PC-3 (cell line): ENCODE results near the gene ZFP90.

Experiments used
- CTCF ChIP-seq: fragments of 300-600 bp; sonication (generic); conservative IDR thresholded peaks from 2 replicates; pipeline ENCODE4 v1.5.1; 2017; ENCODE audit warnings: antibody characterized with exemption, low read depth, mild to moderate bottlenecking, low read length
- EZH2 ChIP-seq: fragments of 300-600 bp; sonication (generic); IDR thresholded peaks from one replicate; pipeline ENCODE4 v1.6.1; 2017; ENCODE audit warnings: antibody characterized with exemption, mild to moderate bottlenecking, low read length; ENCODE audit not compliant: unreplicated experiment
- EZH2phosphoT487 ChIP-seq: fragments of 300-600 bp; sonication (generic); IDR thresholded peaks from 2 replicates; pipeline ENCODE4 v1.6.1; 2018; ENCODE audit warnings: mild to moderate bottlenecking, antibody characterized with exemption, low read length, borderline replicate concordance

DNA sequence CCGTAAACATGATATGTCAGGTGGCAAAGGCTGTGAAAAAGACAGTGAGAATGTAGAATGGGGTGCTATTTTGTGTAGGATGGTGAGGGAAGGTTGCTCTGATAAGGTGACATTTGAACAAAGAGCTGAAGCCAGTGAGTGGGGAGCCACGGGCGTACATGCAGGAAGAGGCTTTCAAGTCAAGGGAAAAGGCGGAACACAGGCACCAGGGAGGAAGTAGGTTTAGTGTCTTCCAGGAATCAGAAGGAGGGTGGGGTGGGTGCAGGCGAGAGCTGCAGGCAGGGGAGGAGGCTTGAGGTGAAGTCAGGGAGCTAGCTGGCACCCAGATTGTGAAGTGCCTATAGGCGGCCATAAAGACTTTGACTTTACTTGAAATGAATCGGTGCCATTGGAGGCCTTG, 14.1 kb downstream of the ZFP90 start:
- TF ChIP-seq CTCF = no peak
- TF ChIP-seq EZH2phosphoT487 = no peak
- no peak for TF ChIP-seq EZH2
